Body of pancreas (tissue), 4 donors: ENCODE measurements around the gene WDR38. TPM values are rescaled to one million over a fixed set of nuclear protein-coding genes. Genes with fewer than 3 reads are reported as not detected.

Experiments
- ATAC-seq: fragments of 150-250 bp; one replicate; pipeline ENCODE4 v1.9.1; 2016
- DNase-seq, 4 donors: peaks; one replicate each; pipeline ENCODE4 v3.0.0-alpha.2; 2019
- H3K27ac ChIP-seq, 4 donors: fragments of 200-600 bp; sonication (generic); 1 replicate in 3 of 4; 2 replicates in 1 of 4; pipeline versions ENCODE4 v1.5.1 to v1.6.1; 2016 to 2019; ENCODE audit warnings: mild to moderate bottlenecking in 1 of 4, mixed read lengths in 1 of 4, moderate library complexity in 1 of 4
- H3K27me3 ChIP-seq, 2 donors: fragments of 200-600 bp; sonication (generic); one replicate each; pipeline ENCODE4 v1.6.0; 2016; ENCODE audit warnings: mild to moderate bottlenecking in 1 of 2
- H3K36me3 ChIP-seq, 2 donors: fragments of 200-600 bp; sonication (generic); replicated peaks in 1 of 2; 2 replicates each; pipeline ENCODE4 v1.5.1; 2016; ENCODE audit warnings: low read depth in 2 of 2; ENCODE audit not compliant: insufficient read depth in 1 of 2
- H3K4me1 ChIP-seq: fragments of 200-600 bp; sonication (generic); one replicate; pipeline ENCODE4 v1.6.0; 2016
- H3K4me3 ChIP-seq, 2 donors: fragments of 200-600 bp; sonication (generic); 1 replicate in 1 of 2; 2 replicates in 1 of 2; pipeline ENCODE4 v1.5.1; 2016 to 2019
- H3K9me3 ChIP-seq, 3 donors: fragments of 200-600 bp; sonication (generic); 1 replicate in 2 of 3; 2 replicates in 1 of 3; pipeline ENCODE4 v1.5.1; 2016
- CTCF ChIP-seq, 7 experiments: fragments of 450-650 bp in 4 of 7; fragments of 200-600 bp in 3 of 7; sonication (generic) in 3 of 7; IDR thresholded peaks; one replicate each; pipeline ENCODE4 v1.5.1; 2016 to 2019; ENCODE audit warnings: antibody characterized with exemption in 7 of 7
- POLR2A ChIP-seq, 3 donors: fragments of 450-650 bp; IDR thresholded peaks; one replicate each; pipeline ENCODE4 v1.6.1; 2016; ENCODE audit warnings: antibody characterized with exemption in 3 of 3, mild to moderate bottlenecking in 2 of 3
- WGBS, 2 donors: methylation state at CpG; one replicate each; pipeline ENCODE4 v1.1.5; 2017; 5-methylcytosine and 5-hydroxymethylcytosine counted together
- intact Hi-C: fragments of 100-400 bp; cut with DNase I; formaldehyde crosslinking; loops from one replicate; pipeline ENCODE4 v1.15.1; 2023
- total RNA-seq, 2 donors: library from RNA; depleted of rRNA; stranded (reverse); fragments of >200 nt; gene quantifications; one replicate each; pipeline ENCODE4 v1.1.0, GENCODE V29; 2016

The WDR38 gene
- total RNA-seq, 2 donors from 2014 or later: 0.78 TPM; not detected in 1

DNA sequence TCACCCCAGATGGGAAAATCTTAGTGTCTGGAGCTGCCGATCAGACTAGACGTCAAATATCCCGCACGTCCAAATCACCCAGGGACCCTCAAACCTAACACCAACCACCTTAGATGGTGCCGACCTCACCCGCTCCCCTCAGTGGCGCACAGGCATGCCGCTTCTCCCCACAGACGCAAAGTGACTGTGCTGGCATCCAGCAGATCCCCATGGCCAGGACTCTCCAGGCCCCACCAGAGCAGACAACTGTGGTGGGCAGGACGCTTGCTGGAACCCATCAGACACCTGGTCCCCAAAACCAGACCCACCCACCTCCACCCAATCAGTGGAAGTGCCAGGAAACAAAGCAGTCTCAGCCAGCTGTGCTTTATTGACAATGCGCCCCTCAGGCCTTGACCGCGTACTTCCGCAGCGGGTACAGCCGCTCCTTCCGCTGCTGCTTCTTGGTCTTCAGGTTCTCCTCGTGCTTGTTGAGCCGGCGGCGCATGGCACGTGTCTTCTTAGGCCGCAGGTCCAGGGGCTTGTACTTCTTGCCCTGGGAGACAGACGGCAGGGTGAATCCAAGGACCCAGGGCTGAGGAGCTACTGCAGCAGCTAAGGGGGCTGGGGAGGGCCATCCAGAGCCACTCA, 4.4 kb downstream of the WDR38 start:
- DNase-seq: peak in 1 of 4 donors; percentile 40
- Histone ChIP-seq H3K36me3 (peaks cover 14 to 25% of the 10 kb centered on the region in 2 donors), H3K4me3 (no peak overlapping the region), H3K9me3 (no peaks in the 10 kb centered on the region), H3K27ac (no peak overlapping the region), H3K27me3 (no peaks in the 10 kb centered on the region), H3K4me1 (peaks cover 45% of the 10 kb centered on the region)
- whole genome bisulfite sequencing, 2 donors: 80 to 88% methylated on average over 12 to 24 of the region's 24 CpGs
- intact Hi-C loops: loop anchor here (10.0 kb wide), 1 partner anchor 287 kb away; the partner anchor contains the start of gene SCAI
- TF ChIP-seq POLR2A (IDR thresholded peaks at IDR 0.05) (no peak), CTCF (IDR thresholded peaks at IDR 0.05) (no peak)
- ATAC-seq: no peak

GRCh38 chr9:124858330-124859046, 5.2 kb downstream of the WDR38 start:
- Histone ChIP-seq H3K27me3 (no peaks in the 10 kb centered on the region), H3K4me3 (no peak overlapping the region), H3K9me3 (no peaks in the 10 kb centered on the region), H3K4me1 (peaks cover 44% of the 10 kb centered on the region), H3K36me3 (peaks cover 14 to 25% of the 10 kb centered on the region in 2 donors), H3K27ac (no peak overlapping the region)
- intact Hi-C loops: loop anchor here (10.0 kb wide), 1 partner anchor 286 kb away; the partner anchor contains the start of gene SCAI
- 61 to 69% methylated on average over 3 to 9 of the region's 9 CpGs for WGBS, 2 donors
- DNase-seq (no peak), ATAC-seq (no peak)
- no peak for TF ChIP-seq CTCF (IDR thresholded peaks at IDR 0.05)
- no peak for TF ChIP-seq POLR2A (IDR thresholded peaks at IDR 0.05)

DNA sequence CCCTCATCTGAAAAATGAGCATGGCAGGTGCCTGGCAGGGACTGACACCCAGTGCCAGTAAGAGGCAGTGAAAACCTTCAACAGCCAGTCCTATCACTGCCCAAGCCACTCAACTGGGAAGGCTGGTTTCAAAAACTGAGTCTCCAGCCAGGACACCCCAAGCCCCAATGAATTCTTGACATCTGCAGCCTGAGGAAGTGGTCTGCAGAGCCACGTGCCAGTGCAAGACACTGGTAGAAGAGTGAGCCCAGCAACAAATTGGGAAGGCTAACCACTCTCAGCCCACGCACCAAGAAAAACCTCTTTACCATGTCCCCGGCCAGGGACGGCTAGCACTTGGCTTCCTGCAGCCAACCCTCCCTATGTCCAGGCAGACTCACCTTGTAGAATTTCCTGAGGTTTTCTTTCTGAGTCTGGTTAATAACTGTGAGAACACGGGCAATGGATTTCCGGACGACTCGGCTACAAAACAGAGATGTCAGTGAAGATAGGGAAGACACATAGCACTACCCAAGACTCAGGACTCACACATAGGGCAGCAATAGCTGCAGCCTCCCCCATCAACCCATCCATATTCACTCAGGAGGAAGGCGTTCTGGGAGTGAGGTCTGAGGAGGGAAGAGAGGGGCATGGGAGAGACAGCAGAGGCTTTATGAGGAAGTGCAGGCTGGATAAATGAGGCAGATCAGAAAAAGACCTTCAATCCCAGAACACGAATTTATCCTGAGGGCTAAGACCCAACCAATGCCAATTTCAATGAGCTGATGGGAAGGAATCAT, 6.7 kb downstream of the WDR38 start:
- Histone ChIP-seq H3K36me3 (peaks cover 14 to 25% of the 10 kb centered on the region in 2 donors), H3K27me3 (no peaks in the 10 kb centered on the region), H3K27ac (peak overlapping the region in 2 of 4 donors; percentile 86 to 97), H3K9me3 (no peaks in the 10 kb centered on the region), H3K4me3 (no peak overlapping the region), H3K4me1 (peaks cover 51% of the 10 kb centered on the region)
- 32 to 48% methylated on average over 10 of the region's 10 CpGs for WGBS, 2 donors
- TF ChIP-seq CTCF (IDR thresholded peaks at IDR 0.05): no peak
- TF ChIP-seq POLR2A (IDR thresholded peaks at IDR 0.05): no peak
- DNase-seq: no peak
- intact Hi-C loops: loop anchor here (10.0 kb wide), 1 partner anchor 285 kb away; the partner anchor contains the start of gene SCAI
- no peak for ATAC-seq

DNA sequence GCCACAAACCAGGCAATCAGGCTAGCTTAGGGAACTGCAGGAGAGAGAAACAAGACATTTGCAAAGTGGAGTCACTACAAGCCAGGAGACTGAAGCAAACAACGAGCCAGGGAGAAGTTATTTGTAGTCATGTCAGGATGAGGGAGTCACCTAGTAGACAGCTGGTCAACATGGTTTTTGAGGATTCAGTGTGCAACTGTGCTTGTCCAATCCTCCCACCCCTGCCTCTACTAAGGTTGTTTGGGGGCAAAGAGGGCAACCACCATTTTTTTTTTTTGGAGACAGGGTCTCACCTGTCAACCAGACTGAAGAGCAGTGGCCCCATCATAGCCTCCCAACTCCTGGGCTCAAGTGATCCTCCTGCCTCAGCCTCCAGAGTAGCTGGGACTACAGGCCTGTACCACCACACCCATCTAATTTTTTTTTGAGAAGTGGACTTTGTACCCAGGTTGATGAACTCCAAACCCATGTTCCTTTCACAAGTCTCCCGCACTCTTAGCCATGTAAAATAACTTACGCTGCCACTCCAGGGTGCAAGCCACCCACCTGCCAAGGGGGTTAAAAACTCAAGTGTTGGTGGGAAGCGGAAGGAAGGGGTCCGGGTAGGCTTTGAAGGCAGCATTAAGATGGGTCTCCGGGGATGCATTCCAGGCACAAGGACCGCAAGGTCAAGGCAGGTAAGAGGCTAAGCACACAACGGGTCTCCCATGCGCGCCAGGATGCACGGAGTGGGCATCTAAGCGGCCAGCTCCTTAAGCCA, 7.5 kb downstream of the WDR38 start:
- intact Hi-C loops: no loop called here
- ATAC-seq (no peak), DNase-seq (no peak)
- Histone ChIP-seq H3K27me3 (no peaks in the 10 kb centered on the region), H3K4me1 (peaks cover 51% of the 10 kb centered on the region), H3K9me3 (no peaks in the 10 kb centered on the region), H3K4me3 (peak overlapping the region; percentile 65 to 90), H3K36me3 (peaks cover 14 to 25% of the 10 kb centered on the region in 2 donors), H3K27ac (peak overlapping the region; percentile 65 to 97 (median 89))
- 6 to 20% methylated on average over 3 to 12 of the region's 12 CpGs for WGBS, 2 donors
- TF ChIP-seq POLR2A (IDR thresholded peaks at IDR 0.05) (no peak), CTCF (IDR thresholded peaks at IDR 0.05) (no peak)
